ENCODE measurements around the gene HAUS8. TPM values are rescaled to one million over a fixed set of nuclear protein-coding genes. Genes with fewer than 3 reads are reported as not detected.

Gene HAUS8
- total and polyA plus RNA-seq, 2 of the 8 experiments (the other 6 are each of a cell fraction or from before 2014, with no cell fraction given) = 18.4 to 23.2 TPM

DNA sequence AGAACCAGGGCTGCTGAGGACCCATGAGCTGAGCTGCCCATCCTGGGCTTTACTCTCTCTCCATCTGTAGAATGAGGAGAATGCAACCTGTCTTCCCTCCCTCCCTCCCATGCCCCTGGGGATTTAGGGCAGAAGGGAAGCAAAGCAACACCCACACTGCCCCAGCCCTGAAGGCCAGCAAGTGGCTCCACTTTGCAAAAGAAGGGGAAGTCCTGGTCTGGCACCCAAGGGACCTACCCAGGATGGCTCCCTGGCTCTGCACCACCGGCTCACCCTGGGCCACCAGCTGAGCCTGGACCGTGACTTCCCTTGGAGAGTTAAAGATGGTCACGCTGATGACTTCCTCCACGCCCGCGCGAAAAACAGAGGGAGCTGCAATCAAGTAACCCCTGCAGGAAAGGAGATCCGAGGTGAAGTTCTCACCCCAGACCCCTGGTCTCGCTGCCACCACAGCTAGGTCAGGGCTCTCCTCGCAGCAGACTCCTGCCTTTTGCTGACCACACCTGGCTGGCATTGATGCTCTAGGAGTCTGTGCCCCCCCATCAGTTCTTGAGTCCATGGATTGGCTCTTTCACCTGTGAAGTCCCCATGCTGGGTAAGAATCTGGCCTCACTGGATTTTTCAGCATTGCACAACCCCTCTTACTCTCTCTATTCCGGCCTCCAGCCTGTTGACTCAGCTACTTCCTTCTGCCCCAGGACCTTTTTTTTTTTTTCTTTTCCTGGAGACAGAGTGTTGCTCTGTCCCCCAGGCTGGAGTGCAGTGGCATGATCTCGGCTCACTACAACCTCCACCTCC is 53.3 kb downstream of the HAUS8 start:
- H2BK12ac ChIP-seq (ENCODE audit: low read depth, low read length) = no peak overlapping the region
- no peak overlapping the region for H3K4me3 ChIP-seq (ENCODE audit: extremely low read depth in 1 of 4, insufficient read depth in 2 of 4, low read depth in 3 of 4, low read length in 4 of 4)
- no peak overlapping the region for H3K4me2 ChIP-seq (ENCODE audit: insufficient read depth in 1 of 2, low read depth in 2 of 2, low read length in 2 of 2)
- no peak overlapping the region for H3K14ac ChIP-seq (ENCODE audit: insufficient read length)
- no peak overlapping the region for H3K56ac ChIP-seq (replicated peaks; ENCODE audit: insufficient read length, low read depth, low read length)
- H2BK120ac ChIP-seq (replicated peaks; ENCODE audit: low read depth, low read length) = no peak overlapping the region
- H3K9me3 ChIP-seq (ENCODE audit: insufficient read depth in 2 of 2, low read depth in 1 of 2, low read length in 1 of 2) = peaks cover 8% of the 10 kb centered on the region in 2 experiments
- CTCF ChIA-PET (ENCODE audit: partially characterized antibody) = interaction anchor here (1.1 kb wide), 1 partner anchor 30 kb away, joined by 3 read pairs; no protein-coding TSS in a partner anchor
- no peak overlapping the region for H4K5ac ChIP-seq (ENCODE audit: insufficient read length, low read depth, low read length)
- H2AFZ ChIP-seq (ENCODE audit: low read length) = no peak overlapping the region
- H3K4me1 ChIP-seq (replicated peaks in 1 of 4; ENCODE audit: control insufficient read depth in 3 of 4, insufficient read depth in 4 of 4, low read length in 3 of 4) = peaks cover 2 to 5% (median 3%) of the 10 kb centered on the region in 4 experiments; a peak in 5 of 7 replicates
- peaks cover 0 to 3% of the 10 kb centered on the region in 2 experiments; a peak in 2 of 4 replicates for H3K79me2 ChIP-seq (ENCODE audit: control insufficient read depth in 1 of 2, insufficient read depth in 2 of 2, low read length in 2 of 2)
- H4K91ac ChIP-seq (replicated peaks; ENCODE audit: insufficient read length, low read length) = no peak overlapping the region
- no peaks in the 10 kb centered on the region for H3K36me3 ChIP-seq (ENCODE audit: control insufficient read depth in 2 of 4, insufficient read depth in 4 of 4, low read length in 3 of 4)
- no peak overlapping the region for H2BK15ac ChIP-seq (ENCODE audit: low read length)
- H2BK5ac ChIP-seq (ENCODE audit: low read depth, low read length) = no peak overlapping the region
- H3K27me3 ChIP-seq (replicated peaks in 1 of 4; ENCODE audit: control insufficient read depth in 3 of 4, extremely low read depth in 1 of 4, insufficient read depth in 3 of 4, low read length in 3 of 4) = peaks cover 0 to 6% (median 3%) of the 10 kb centered on the region in 4 experiments; a peak in 3 of 7 replicates
- POLR2A ChIA-PET (ENCODE audit: partially characterized antibody) = no interaction called here
- no peak for DNase-seq (ENCODE audit: low read depth in 1 of 2, low spot score in 2 of 2)
- H2BK20ac ChIP-seq (ENCODE audit: low read length) = no peak overlapping the region
- peak overlapping the region; percentile 53; the same call in 1 of the 2 replicates for H4K8ac ChIP-seq (ENCODE audit: extremely low read depth, insufficient read depth, low read length)
- FAIRE-seq = no peak
- H2AK5ac ChIP-seq (ENCODE audit: low read depth, low read length) = no peak overlapping the region
- no peak overlapping the region for H3K18ac ChIP-seq (ENCODE audit: extremely low read depth, low read length)
- H3K9ac ChIP-seq (replicated peaks in 1 of 4; ENCODE audit: extremely low read depth in 1 of 4, low read depth in 3 of 4, low read length in 3 of 4) = no peak overlapping the region
- TF ChIP-seq HDAC6 (IDR thresholded peaks at IDR 0.05; ENCODE audit: low read depth, low read length) (no peak), TBP (IDR thresholded peaks at IDR 0.05; ENCODE audit: low read depth, low read length) (no peak), POLR2A (IDR thresholded peaks at IDR 0.05; ENCODE audit: control extremely low read depth in 1 of 2, low read depth in 2 of 2, low read length in 2 of 2) (no peak), TAF1 (IDR thresholded peaks at IDR 0.05; ENCODE audit: low read depth, low read length) (no peak), EP300 (IDR thresholded peaks at IDR 0.05; ENCODE audit: borderline replicate concordance in 1 of 2, low read depth in 2 of 2, low read length in 2 of 2) (no peak), BRCA1 (IDR thresholded peaks at IDR 0.05; ENCODE audit: low read depth, low read length) (no peak), SIN3A (conservative IDR thresholded peaks at IDR 0.05 in 1 of 2, IDR thresholded peaks at IDR 0.05 in 1 of 2; ENCODE audit: low read depth in 1 of 2, low read length in 2 of 2) (no peak)
- peaks cover 8% of the 10 kb centered on the region for H3K23me2 ChIP-seq (ENCODE audit: low read depth, low read length)
- H3K4ac ChIP-seq (replicated peaks; ENCODE audit: insufficient read length, low read depth, low read length) = no peak overlapping the region
- H3K27ac ChIP-seq (ENCODE audit: low read depth, low read length) = no peak overlapping the region
- peaks cover 0 to 3% of the 10 kb centered on the region in 2 experiments for H4K20me1 ChIP-seq (replicated peaks in 1 of 2; ENCODE audit: control insufficient read depth in 1 of 2, insufficient read depth in 2 of 2, low read length in 2 of 2)
- H3K79me1 ChIP-seq (ENCODE audit: low read depth, low read length) = no peaks in the 10 kb centered on the region
- WGBS, 2 experiments (ENCODE audit: extremely low coverage in 1 of 2, insufficient coverage in 1 of 2, insufficient read length in 1 of 2, insufficient replicate concordance in 2 of 2, low coverage in 1 of 2, low lambda C conversion rate in 2 of 2, missing lambda C conversion rate in 1 of 2) = 93% methylated on average over 12 of the region's 12 CpGs; no CpG with 5 or more reads in 1 of the 2 experiments
- H3K23ac ChIP-seq (ENCODE audit: insufficient read length) = no peak overlapping the region

Measured in H1 (cell line).